SK-N-SH (cell line): ENCODE measurements around the gene FAM9C. TPM values are rescaled to one million over a fixed set of nuclear protein-coding genes. Genes with fewer than 3 reads are reported as not detected.

ENCODE experiments used
- CTCF ChIA-PET: fragments of 300-600, 350-600 bp; formaldehyde crosslinking; extraction: SDS; loops from one replicate; lab custom pipeline; 2021; lab: Yijun Ruan, JAX
- POLR2A ChIA-PET: fragments of 350-600 bp; sonication (Branson Sonifier 250); formaldehyde crosslinking; extraction: SDS; loops from one replicate; lab custom pipeline; 2020; ENCODE audit warnings: antibody characterized with exemption, inconsistent platforms; lab: Yijun Ruan, JAX
- DNase-seq: peaks from one replicate; pipeline ENCODE4 v3.0.0; 2012
- H2AFZ ChIP-seq: fragments of 200-600 bp; sonication (generic); 2 replicates; pipeline ENCODE4 v1.8.1; 2016; ENCODE audit warnings: antibody characterized with exemption, mild to moderate bottlenecking, low read depth
- H3F3A ChIP-seq: fragments of 200-600 bp; sonication (generic); replicated peaks from 2 replicates; pipeline ENCODE3; 2016; ENCODE audit warnings: antibody characterized with exemption, mild to moderate bottlenecking; ENCODE audit not compliant: insufficient read depth
- H3K27ac ChIP-seq, 2 experiments: fragments of 200-500 bp in 1 of 2; fragments of 200-600 bp in 1 of 2; sonication (Bioruptor generic) in 1 of 2; sonication (generic), shearing (Covaris generic) in 1 of 2; 2 replicates each; pipeline versions ENCODE4 v1.5.1 to v1.6.1; 2014 to 2016; ENCODE audit warnings: low read depth in 2 of 2, inconsistent platforms in 1 of 2, low read length in 1 of 2, mild to moderate bottlenecking in 1 of 2, mixed read lengths in 1 of 2
- H3K27me3 ChIP-seq: fragments of 200-600 bp; sonication (generic), shearing (Covaris generic); 2 replicates; pipeline ENCODE4 v1.6.1; 2016; ENCODE audit warnings: mixed run types; ENCODE audit not compliant: insufficient read depth
- H3K36me3 ChIP-seq, 2 experiments: fragments of 200-500 bp in 1 of 2; fragments of 200-600 bp in 1 of 2; sonication (Bioruptor generic) in 1 of 2; sonication (generic) in 1 of 2; replicated peaks in 1 of 2; 2 replicates each; pipeline versions ENCODE3 to v1.5.1; 2014 to 2016; ENCODE audit warnings: low read length in 1 of 2, mild to moderate bottlenecking in 1 of 2; ENCODE audit not compliant: insufficient read depth in 2 of 2, control insufficient read depth in 1 of 2
- H3K4me1 ChIP-seq, 2 experiments: fragments of 200-500 bp in 1 of 2; fragments of 200-600 bp in 1 of 2; sonication (Bioruptor generic) in 1 of 2; sonication (generic), shearing (Covaris generic) in 1 of 2; 2 replicates each; pipeline versions ENCODE4 v1.5.1 to v1.6.1; 2014 to 2016; ENCODE audit warnings: low read depth in 1 of 2, low read length in 1 of 2, mixed run types in 1 of 2; ENCODE audit not compliant: insufficient read depth in 2 of 2, control insufficient read depth in 1 of 2
- H3K4me2 ChIP-seq: fragments of 200-600 bp; sonication (generic), shearing (Covaris generic); 2 replicates; pipeline ENCODE4 v1.6.1; 2017; ENCODE audit warnings: mixed run types
- H3K4me3 ChIP-seq, 2 experiments: fragments of 200-500 bp in 1 of 2; fragments of 200-600 bp in 1 of 2; sonication (Bioruptor generic) in 1 of 2; sonication (generic), shearing (Covaris generic) in 1 of 2; 2 replicates each; pipeline versions ENCODE4 v1.5.1 to v1.8.1; 2014 to 2016; ENCODE audit warnings: low read depth in 2 of 2, inconsistent platforms in 1 of 2, low read length in 1 of 2, mild to moderate bottlenecking in 1 of 2, mixed read lengths in 1 of 2, moderate library complexity in 1 of 2
- H3K79me2 ChIP-seq: fragments of 200-600 bp; sonication (generic); 2 replicates; pipeline ENCODE4 v1.8.1; 2017; ENCODE audit warnings: mild to moderate bottlenecking; ENCODE audit not compliant: insufficient read depth
- H3K9ac ChIP-seq: fragments of 200-600 bp; sonication (generic); 2 replicates; pipeline ENCODE4 v1.6.1; 2017; ENCODE audit warnings: mixed run types
- H3K9me2 ChIP-seq: fragments of 200-600 bp; sonication (generic); 2 replicates; pipeline ENCODE4 v1.6.1; 2017; ENCODE audit warnings: mixed run types
- H3K9me3 ChIP-seq: fragments of 200-600 bp; sonication (generic); 2 replicates; pipeline ENCODE4 v1.6.1; 2017; ENCODE audit warnings: mixed run types, mild to moderate bottlenecking, moderate library complexity
- H4K20me1 ChIP-seq: fragments of 200-600 bp; sonication (generic); 2 replicates; pipeline ENCODE4 v1.6.1; 2017; ENCODE audit warnings: mild to moderate bottlenecking, mixed run types; ENCODE audit not compliant: insufficient read depth
- EP300 ChIP-seq, 2 experiments: IDR thresholded peaks; 2 replicates each; pipeline versions ENCODE4 v1.4.0 to v1.6.1; 2012; ENCODE audit warnings: borderline replicate concordance in 1 of 2, low read depth in 1 of 2, low read length in 1 of 2
- EZH2phosphoT487 ChIP-seq: fragments of 200-600 bp; sonication (generic); IDR thresholded peaks from 2 replicates; pipeline ENCODE4 v1.6.1; 2017; ENCODE audit warnings: low read depth, mixed run types, mild to moderate bottlenecking, antibody characterized with exemption, moderate library complexity, borderline replicate concordance
- FOXJ3 ChIP-seq: sonication (generic); formaldehyde crosslinking; IDR thresholded peaks from 2 replicates; pipeline ENCODE4 v1.5.1; 2020; ENCODE audit warnings: mild to moderate bottlenecking, missing genetic modification reagents
- FOXM1 ChIP-seq: IDR thresholded peaks from 2 replicates; pipeline ENCODE4 v1.4.0; 2012; ENCODE audit warnings: low read depth, mild to moderate bottlenecking
- GABPA ChIP-seq: IDR thresholded peaks from 2 replicates; pipeline ENCODE4 v1.4.0; 2012; ENCODE audit warnings: low read depth, mild to moderate bottlenecking
- JUND ChIP-seq: IDR thresholded peaks from 2 replicates; pipeline ENCODE4 v1.4.0; 2012
- MEF2A ChIP-seq: IDR thresholded peaks from 2 replicates; pipeline ENCODE4 v1.4.0; 2012; ENCODE audit warnings: low read depth, borderline replicate concordance
- MXI1 ChIP-seq: IDR thresholded peaks from 2 replicates; pipeline ENCODE4 v1.6.1; 2012; ENCODE audit warnings: mild to moderate bottlenecking, low read depth, low read length, improper control_type of control experiment
- NFIC ChIP-seq: IDR thresholded peaks from 2 replicates; pipeline ENCODE4 v1.4.0; 2012; ENCODE audit warnings: borderline replicate concordance
- NRF1 ChIP-seq: IDR thresholded peaks from 2 replicates; pipeline ENCODE4 v1.6.1; 2012; ENCODE audit warnings: low read depth, mild to moderate bottlenecking, low read length
- RXRA ChIP-seq: IDR thresholded peaks from 2 replicates; pipeline ENCODE4 v1.4.0; 2012; ENCODE audit warnings: low read depth, mild to moderate bottlenecking, borderline replicate concordance
- SMC3 ChIP-seq: IDR thresholded peaks from 2 replicates; pipeline ENCODE4 v1.6.1; 2012; ENCODE audit warnings: low read depth, low read length, improper control_type of control experiment
- TAF1 ChIP-seq: IDR thresholded peaks from 2 replicates; pipeline ENCODE4 v1.6.1; 2012; ENCODE audit warnings: low read depth, mild to moderate bottlenecking, low read length, moderate library complexity, borderline replicate concordance
- TCF12 ChIP-seq: IDR thresholded peaks from 2 replicates; pipeline ENCODE4 v1.4.0; 2012
- TEAD4 ChIP-seq: IDR thresholded peaks from 2 replicates; pipeline ENCODE4 v1.4.0; 2012; ENCODE audit warnings: mild to moderate bottlenecking, borderline replicate concordance; ENCODE audit not compliant: insufficient read depth
- YY1 ChIP-seq: IDR thresholded peaks from 2 replicates; pipeline ENCODE4 v1.4.0; 2012; ENCODE audit warnings: low read depth, mild to moderate bottlenecking
- WGBS: methylation state at CpG from one replicate; pipeline ENCODE4 v1.1.6; 2017; ENCODE audit warnings: low lambda C conversion rate; 5-methylcytosine and 5-hydroxymethylcytosine counted together
- polyA plus RNA-seq, 3 experiments: library from polyadenylated mRNA; depleted of rRNA; stranded (reverse); fragments of >200 nt; gene quantifications; 2 replicates each; pipeline ENCODE4 v1.2.3, GENCODE V29; 2012
- TF ChIP-seq, protein P1 (sequence below): IDR thresholded peaks from 2 replicates; pipeline ENCODE4; 2012
- TF ChIP-seq, protein P2 (sequence below): IDR thresholded peaks from 2 replicates; pipeline ENCODE4 v1.4.0; 2012; ENCODE audit warnings: low read depth
- TF ChIP-seq, protein P3 (sequence below): IDR thresholded peaks from 2 replicates; pipeline ENCODE4 v1.4.0; 2012; ENCODE audit warnings: low read depth, borderline replicate concordance
- TF ChIP-seq, protein P4 (sequence below): fragments of 200-600 bp; sonication (generic); IDR thresholded peaks from 2 replicates; pipeline ENCODE4 v1.6.1; 2017; ENCODE audit warnings: antibody characterized with exemption, mild to moderate bottlenecking, moderate library complexity

Gene FAM9C
- polyA plus RNA-seq, 1 of the 3 experiments (the other 2 are of a cell fraction) = 2.6 TPM

DNA sequence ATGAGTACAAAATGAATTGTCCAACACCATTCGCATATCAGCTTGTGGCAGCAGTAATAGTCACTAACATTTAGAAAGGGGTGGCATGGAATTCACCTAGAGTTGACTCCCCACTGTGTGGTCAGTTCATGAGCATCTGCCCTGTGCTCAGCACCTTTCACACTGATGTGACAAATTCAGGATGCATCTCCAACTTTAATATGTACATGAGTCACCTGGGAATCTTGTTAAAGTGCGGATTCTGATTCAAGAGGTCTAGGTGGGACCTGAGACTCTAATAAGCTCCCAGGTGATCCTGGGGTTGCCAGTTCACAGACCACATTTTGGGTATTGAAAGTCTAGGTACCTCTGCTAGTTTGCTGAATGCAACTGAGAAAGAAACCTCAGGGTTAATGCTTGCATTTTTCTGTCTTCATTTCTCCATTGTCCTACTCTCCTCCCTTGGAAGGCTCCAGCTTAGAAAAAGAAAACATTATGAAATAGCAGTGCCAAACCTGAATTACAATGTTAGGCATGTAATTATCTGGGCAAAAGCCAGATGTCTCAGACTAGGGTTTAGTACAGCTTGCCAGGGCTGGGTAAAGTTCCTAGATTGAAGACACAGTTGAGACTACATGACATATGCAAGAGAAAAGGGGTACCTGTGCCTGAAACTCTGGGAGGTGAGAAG lies 36.8 kb downstream of the FAM9C start:
- Histone ChIP-seq H4K20me1 (no peaks in the 10 kb centered on the region), H3F3A (peaks cover 39% of the 10 kb centered on the region), H3K9ac (peak overlapping the region; percentile 10; the same call in 1 of the 2 replicates), H3K27me3 (no peaks in the 10 kb centered on the region), H3K79me2 (no peaks in the 10 kb centered on the region), H3K4me1 (peaks cover 0 to 35% of the 10 kb centered on the region in 2 experiments; a peak in 3 of 4 replicates), H3K9me2 (no peaks in the 10 kb centered on the region), H3K36me3 (no peaks in the 10 kb centered on the region), H3K9me3 (no peaks in the 10 kb centered on the region), H2AFZ (no peak overlapping the region), H3K4me2 (peak overlapping the region; percentile 55), H3K27ac (peak overlapping the region; percentile 61 to 68; a peak in 3 of 4 replicates), H3K4me3 (peak overlapping the region in 1 of 2 experiments; percentile 16; a peak in 1 of 4 replicates)
- 52% methylated on average over 2 of the region's 2 CpGs for WGBS
- no peak for TF ChIP-seq MEF2A
- 0 out of 2 replicates have a peak, but pooled peaks have one; percentile 34 for TF ChIP-seq TEAD4
- peak; percentile 55; the same call in 1 of the 2 replicates for TF ChIP-seq TCF12
- peak; percentile 75; the same call in 1 of the 2 replicates for TF ChIP-seq NFIC
- TF ChIP-seq, protein P1, sequence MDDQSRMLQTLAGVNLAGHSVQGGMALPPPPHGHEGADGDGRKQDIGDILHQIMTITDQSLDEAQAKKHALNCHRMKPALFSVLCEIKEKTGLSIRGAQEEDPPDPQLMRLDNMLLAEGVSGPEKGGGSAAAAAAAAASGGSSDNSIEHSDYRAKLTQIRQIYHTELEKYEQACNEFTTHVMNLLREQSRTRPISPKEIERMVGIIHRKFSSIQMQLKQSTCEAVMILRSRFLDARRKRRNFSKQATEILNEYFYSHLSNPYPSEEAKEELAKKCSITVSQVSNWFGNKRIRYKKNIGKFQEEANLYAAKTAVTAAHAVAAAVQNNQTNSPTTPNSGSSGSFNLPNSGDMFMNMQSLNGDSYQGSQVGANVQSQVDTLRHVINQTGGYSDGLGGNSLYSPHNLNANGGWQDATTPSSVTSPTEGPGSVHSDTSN = peak; percentile 49; the same call in 1 of the 2 replicates
- TF ChIP-seq, protein P2, sequence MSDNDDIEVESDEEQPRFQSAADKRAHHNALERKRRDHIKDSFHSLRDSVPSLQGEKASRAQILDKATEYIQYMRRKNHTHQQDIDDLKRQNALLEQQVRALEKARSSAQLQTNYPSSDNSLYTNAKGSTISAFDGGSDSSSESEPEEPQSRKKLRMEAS = peak; percentile 24; the same call in 1 of the 2 replicates
- CTCF ChIA-PET = interaction anchor here (1.1 kb wide), 2 partner anchors 10 to 481 kb away, joined by 3 to 4 read pairs; no protein-coding TSS in a partner anchor
- POLR2A ChIA-PET = no interaction called here
- DNase-seq = no peak

DNA sequence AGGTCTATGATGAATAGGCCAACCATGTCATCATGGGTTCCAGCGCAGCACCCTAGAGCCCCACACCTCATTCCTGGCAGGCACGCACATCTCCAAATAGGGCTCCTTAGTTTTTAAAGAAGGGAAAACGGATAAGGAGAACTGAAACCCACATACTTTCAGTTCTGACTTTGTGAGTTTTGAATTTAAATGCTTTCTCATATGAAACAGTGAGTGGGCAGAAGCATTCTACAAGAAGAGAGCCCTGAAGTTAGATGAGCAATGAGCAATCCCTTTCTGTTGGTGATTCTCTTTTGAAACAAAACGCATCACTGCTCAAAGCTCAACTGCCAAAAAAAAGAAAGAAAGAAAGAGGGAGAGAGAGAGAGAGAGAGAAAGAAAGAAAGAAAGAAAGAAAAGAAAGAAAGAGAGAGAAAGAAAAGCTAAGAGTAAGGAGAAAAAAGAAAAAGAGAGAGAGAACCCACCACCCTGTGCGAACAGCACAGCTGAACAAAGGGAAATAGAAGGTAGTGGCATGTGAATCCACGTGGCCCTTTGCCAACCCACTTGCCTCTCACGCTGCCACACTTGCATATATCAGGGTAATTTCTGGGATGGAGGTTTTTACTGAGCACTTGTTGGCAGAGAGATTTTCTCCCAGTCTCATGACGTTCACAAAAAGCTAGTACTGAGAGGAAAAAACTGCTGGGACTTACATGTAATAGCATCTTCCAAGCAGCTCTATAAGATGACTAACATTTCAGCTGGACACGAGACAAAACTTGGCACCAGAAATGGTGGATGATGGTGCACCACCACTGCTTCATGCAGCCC lies 38.6 kb downstream of the FAM9C start:
- H3K9ac ChIP-seq = peak overlapping the region; percentile 27; the same call in 1 of the 2 replicates
- H4K20me1 ChIP-seq = no peaks in the 10 kb centered on the region
- H3F3A ChIP-seq = peaks cover 41% of the 10 kb centered on the region
- no peaks in the 10 kb centered on the region for H3K9me3 ChIP-seq
- no peaks in the 10 kb centered on the region for H3K36me3 ChIP-seq
- POLR2A ChIA-PET = no interaction called here
- peaks cover 0 to 35% of the 10 kb centered on the region in 2 experiments; a peak in 3 of 4 replicates for H3K4me1 ChIP-seq
- 39% methylated on average over 9 of the region's 9 CpGs for WGBS
- peak overlapping the region; percentile 22 to 68; a peak in 3 of 4 replicates for H3K27ac ChIP-seq
- no peak for DNase-seq
- peak overlapping the region; percentile 10; the same call in 1 of the 2 replicates for H2AFZ ChIP-seq
- peak overlapping the region; percentile 65 for H3K4me2 ChIP-seq
- CTCF ChIA-PET = interaction anchor here (0.9 to 1.1 kb wide), 3 partner anchors 9 to 59 kb away, joined by 3 to 4 read pairs (median 3); no protein-coding TSS in a partner anchor
- H3K79me2 ChIP-seq = no peaks in the 10 kb centered on the region
- no peak overlapping the region for H3K4me3 ChIP-seq
- H3K9me2 ChIP-seq = no peaks in the 10 kb centered on the region
- no peaks in the 10 kb centered on the region for H3K27me3 ChIP-seq
- TF ChIP-seq FOXM1 = no peak
- no peak for TF ChIP-seq MEF2A
- TF ChIP-seq FOXJ3 (CRISPR knock-in tag) = no peak
- TF ChIP-seq MXI1 = no peak
- TF ChIP-seq TAF1 = no peak
- TF ChIP-seq, protein P1 = 0 out of 2 replicates have a peak, but pooled peaks have one; percentile 3
- TF ChIP-seq RXRA = no peak
- TF ChIP-seq, protein P3, sequence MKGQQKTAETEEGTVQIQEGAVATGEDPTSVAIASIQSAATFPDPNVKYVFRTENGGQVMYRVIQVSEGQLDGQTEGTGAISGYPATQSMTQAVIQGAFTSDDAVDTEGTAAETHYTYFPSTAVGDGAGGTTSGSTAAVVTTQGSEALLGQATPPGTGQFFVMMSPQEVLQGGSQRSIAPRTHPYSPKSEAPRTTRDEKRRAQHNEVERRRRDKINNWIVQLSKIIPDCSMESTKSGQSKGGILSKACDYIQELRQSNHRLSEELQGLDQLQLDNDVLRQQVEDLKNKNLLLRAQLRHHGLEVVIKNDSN = no peak
- TF ChIP-seq GABPA = no peak
- TF ChIP-seq NRF1 = no peak
- TF ChIP-seq NFIC = peak; percentile 72; the same call in 1 of the 2 replicates
- TF ChIP-seq SMC3 = no peak
- TF ChIP-seq, protein P4, sequence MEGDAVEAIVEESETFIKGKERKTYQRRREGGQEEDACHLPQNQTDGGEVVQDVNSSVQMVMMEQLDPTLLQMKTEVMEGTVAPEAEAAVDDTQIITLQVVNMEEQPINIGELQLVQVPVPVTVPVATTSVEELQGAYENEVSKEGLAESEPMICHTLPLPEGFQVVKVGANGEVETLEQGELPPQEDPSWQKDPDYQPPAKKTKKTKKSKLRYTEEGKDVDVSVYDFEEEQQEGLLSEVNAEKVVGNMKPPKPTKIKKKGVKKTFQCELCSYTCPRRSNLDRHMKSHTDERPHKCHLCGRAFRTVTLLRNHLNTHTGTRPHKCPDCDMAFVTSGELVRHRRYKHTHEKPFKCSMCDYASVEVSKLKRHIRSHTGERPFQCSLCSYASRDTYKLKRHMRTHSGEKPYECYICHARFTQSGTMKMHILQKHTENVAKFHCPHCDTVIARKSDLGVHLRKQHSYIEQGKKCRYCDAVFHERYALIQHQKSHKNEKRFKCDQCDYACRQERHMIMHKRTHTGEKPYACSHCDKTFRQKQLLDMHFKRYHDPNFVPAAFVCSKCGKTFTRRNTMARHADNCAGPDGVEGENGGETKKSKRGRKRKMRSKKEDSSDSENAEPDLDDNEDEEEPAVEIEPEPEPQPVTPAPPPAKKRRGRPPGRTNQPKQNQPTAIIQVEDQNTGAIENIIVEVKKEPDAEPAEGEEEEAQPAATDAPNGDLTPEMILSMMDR = no peak
- no peak for TF ChIP-seq EP300 (IDR thresholded peaks at IDR 0.05; ENCODE audit: borderline replicate concordance in 1 of 2, low read depth in 1 of 2, low read length in 1 of 2)
- no peak for TF ChIP-seq EZH2phosphoT487
- TF ChIP-seq JUND = no peak
- TF ChIP-seq YY1 = no peak
